Chondrocyte (in vitro differentiated cells): ENCODE data around the gene UBE2D1. TPM values are rescaled to one million over a fixed set of nuclear protein-coding genes. Genes with fewer than 3 reads are reported as not detected.
A peak's percentile ranks its signal among the peaks of the same experiment; 100 is the strongest.

Experiments used
- DNase-seq: peaks from one replicate; pipeline ENCODE4 v3.0.0; 2021; ENCODE audit warnings: mixed read lengths, low spot score
- H3K27ac Mint-ChIP-seq: one replicate; pipeline ENCODE4 v1.8.0; 2021; ENCODE audit warnings: mild to moderate bottlenecking, moderate library complexity, mixed read lengths; ENCODE audit not compliant: unreplicated experiment
- H3K27me3 Mint-ChIP-seq: 2 replicates; pipeline ENCODE4 v1.8.0; 2021; ENCODE audit warnings: low read depth, mixed read lengths
- H3K36me3 Mint-ChIP-seq: 2 replicates; pipeline ENCODE4 v1.8.0; 2021; ENCODE audit warnings: low read depth, mixed read lengths
- H3K4me1 Mint-ChIP-seq: 2 replicates; pipeline ENCODE4 v1.8.0; 2021; ENCODE audit warnings: low read depth, mild to moderate bottlenecking, mixed read lengths
- H3K4me3 Mint-ChIP-seq: one replicate; pipeline ENCODE4 v1.8.0; 2021; ENCODE audit warnings: mild to moderate bottlenecking, moderate library complexity, mixed read lengths; ENCODE audit not compliant: unreplicated experiment
- H3K9me3 Mint-ChIP-seq: 2 replicates; pipeline ENCODE4 v1.8.0; 2021; ENCODE audit warnings: low read depth, mixed read lengths
- total RNA-seq: library from RNA; stranded (reverse); gene quantifications from 3 replicates; pipeline ENCODE4 v1.2.1, GENCODE V29; 2021
- TF ChIP-seq, protein P1 (sequence below): fragments of 200-600 bp; sonication (generic); IDR thresholded peaks from 2 replicates; pipeline ENCODE4 v1.5.0; 2021; ENCODE audit warnings: antibody characterized with exemption, mild to moderate bottlenecking, moderate library complexity

Gene UBE2D1
- total RNA-seq, 1 donor from 2014 or later = 12.7 TPM

DNA sequence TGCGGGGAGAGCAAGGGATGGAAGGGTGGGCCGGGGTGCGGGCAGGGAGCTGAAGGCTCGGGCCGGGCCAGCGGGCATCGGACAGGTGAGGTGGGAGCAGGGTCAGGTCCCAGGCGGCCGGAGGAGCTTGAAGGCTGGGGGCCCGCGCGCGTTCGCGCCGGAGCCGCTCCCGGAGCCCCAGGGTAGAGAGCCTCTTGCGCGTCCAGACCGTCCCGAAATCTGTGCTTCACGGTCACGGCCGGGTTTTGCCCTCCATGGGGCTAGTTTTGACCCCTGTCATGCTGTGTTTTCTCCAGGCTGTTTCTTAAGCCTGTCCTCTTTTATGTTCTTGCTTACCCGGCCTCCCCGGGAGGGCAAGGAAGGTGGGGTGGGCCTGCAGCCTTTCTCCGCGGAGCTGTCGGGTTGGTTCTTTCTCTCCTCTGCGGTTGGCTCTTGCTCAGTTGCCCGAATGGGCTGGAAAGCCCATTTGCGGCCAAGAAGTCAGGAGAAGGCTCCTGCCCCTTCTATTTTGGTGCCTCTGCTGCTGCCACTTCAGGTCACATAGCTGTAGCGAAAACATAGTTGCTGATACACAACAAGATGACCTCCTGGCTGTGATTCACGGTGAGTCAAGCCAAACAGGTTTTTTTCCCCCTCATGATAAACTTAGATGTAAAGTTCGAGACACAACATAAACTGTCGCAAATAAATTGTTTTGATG is 650 bp downstream of the UBE2D1 start:
- Mint-ChIP-seq H3K4me1 (peaks cover 24% of the 10 kb centered on the region), H3K27me3 (peaks cover 16% of the 10 kb centered on the region), H3K9me3 (no peaks in the 10 kb centered on the region), H3K36me3 (no peaks in the 10 kb centered on the region), H3K4me3 (peak overlapping the region; percentile 94), H3K27ac (peak overlapping the region; percentile 81)
- TF ChIP-seq, protein P1, sequence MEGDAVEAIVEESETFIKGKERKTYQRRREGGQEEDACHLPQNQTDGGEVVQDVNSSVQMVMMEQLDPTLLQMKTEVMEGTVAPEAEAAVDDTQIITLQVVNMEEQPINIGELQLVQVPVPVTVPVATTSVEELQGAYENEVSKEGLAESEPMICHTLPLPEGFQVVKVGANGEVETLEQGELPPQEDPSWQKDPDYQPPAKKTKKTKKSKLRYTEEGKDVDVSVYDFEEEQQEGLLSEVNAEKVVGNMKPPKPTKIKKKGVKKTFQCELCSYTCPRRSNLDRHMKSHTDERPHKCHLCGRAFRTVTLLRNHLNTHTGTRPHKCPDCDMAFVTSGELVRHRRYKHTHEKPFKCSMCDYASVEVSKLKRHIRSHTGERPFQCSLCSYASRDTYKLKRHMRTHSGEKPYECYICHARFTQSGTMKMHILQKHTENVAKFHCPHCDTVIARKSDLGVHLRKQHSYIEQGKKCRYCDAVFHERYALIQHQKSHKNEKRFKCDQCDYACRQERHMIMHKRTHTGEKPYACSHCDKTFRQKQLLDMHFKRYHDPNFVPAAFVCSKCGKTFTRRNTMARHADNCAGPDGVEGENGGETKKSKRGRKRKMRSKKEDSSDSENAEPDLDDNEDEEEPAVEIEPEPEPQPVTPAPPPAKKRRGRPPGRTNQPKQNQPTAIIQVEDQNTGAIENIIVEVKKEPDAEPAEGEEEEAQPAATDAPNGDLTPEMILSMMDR = no peak
- DNase-seq = no peak

DNA sequence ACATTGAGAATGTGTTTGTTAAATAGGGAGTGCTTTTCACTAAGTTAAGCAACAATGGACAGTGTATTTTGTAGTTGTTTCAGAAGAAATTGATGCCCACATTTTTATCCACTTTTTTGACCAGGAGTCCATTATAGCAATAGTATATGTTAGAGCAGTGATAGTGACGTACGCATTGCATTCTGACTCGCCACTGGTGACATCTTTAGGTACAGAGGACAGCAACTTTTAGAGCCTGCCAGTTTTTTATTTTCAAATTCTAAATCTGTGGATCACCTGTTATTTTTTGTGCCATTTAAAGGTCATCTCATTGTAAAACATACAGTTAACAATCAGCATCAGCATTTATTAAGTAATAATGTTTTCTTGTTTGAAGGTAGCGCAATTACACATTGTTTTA is 1.4 kb downstream of the UBE2D1 start:
- Mint-ChIP-seq H3K27me3 (peaks cover 11% of the 10 kb centered on the region), H3K4me3 (peak overlapping the region; percentile 94), H3K27ac (no peak overlapping the region), H3K4me1 (peaks cover 28% of the 10 kb centered on the region), H3K36me3 (no peaks in the 10 kb centered on the region), H3K9me3 (no peaks in the 10 kb centered on the region)
- DNase-seq = no peak
- TF ChIP-seq, protein P1 = no peak

DNA sequence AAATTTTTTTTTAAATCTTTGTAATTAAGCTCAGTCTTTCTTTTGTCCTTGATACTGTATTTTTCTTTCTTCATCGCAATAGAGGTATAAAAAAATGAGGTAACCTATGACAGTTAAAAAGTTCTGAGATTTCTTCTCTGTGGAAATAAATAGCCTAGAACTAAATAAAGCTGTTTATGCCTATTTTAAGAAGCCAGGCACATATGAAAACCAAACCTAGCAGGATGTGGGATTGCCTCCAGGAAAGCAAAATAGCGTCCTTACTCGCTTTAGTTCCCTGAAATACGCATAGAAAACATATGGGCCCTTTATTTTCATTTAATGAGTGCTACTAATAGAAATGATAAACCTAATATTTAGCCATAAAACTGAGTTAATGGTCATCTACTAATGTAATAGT is 6.6 kb downstream of the UBE2D1 start:
- Mint-ChIP-seq H3K36me3 (no peaks in the 10 kb centered on the region), H3K4me3 (no peak overlapping the region), H3K27me3 (no peaks in the 10 kb centered on the region), H3K4me1 (peaks cover 12% of the 10 kb centered on the region), H3K27ac (no peak overlapping the region), H3K9me3 (no peaks in the 10 kb centered on the region)
- no peak for DNase-seq
- TF ChIP-seq, protein P1 = no peak

DNA sequence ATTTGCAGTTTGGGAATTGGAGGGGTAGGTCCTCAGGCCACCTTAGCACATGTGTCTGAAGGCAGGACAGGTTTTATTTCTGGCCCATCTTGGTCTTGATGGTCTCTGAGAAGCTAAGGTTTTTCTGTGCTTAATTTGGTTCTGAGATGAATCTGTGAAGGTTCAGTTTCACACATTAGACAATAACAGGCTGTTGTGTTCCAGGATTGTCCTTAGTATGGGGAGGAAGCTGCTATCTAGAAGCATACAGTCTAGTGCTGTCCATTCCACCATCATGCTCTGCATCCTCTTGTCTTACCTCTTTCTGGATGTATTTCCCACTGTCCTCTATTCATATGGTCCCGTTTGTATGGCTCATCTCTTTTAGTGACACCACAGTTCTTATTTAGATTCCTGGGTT is 7.1 kb downstream of the UBE2D1 start:
- Mint-ChIP-seq H3K36me3 (no peaks in the 10 kb centered on the region), H3K27ac (no peak overlapping the region), H3K9me3 (no peaks in the 10 kb centered on the region), H3K4me3 (no peak overlapping the region), H3K27me3 (no peaks in the 10 kb centered on the region), H3K4me1 (peaks cover 8% of the 10 kb centered on the region)
- DNase-seq = no peak
- TF ChIP-seq, protein P1 = no peak

DNA sequence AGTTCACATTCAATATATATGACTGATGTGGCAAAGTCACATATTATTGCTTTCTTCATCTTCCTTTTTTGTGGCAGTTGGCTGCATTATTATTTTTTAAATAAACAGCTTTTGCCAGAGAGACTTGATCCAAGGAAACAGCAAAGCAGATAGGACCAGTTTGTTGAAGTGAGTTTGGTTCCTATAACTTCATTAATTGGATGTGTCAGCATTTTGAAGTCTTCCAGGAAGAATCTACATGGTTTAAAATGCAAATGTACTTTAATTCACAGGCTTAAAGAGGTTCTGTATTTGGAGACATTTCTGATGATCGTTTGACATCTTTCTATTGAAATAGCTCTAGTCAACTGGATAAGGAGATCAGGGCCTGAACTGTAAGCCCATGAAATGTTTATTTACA is 13.2 kb downstream of the UBE2D1 start:
- Mint-ChIP-seq H3K27ac (no peak overlapping the region), H3K36me3 (no peaks in the 10 kb centered on the region), H3K4me3 (no peak overlapping the region), H3K27me3 (no peaks in the 10 kb centered on the region), H3K9me3 (no peaks in the 10 kb centered on the region), H3K4me1 (peaks cover 15% of the 10 kb centered on the region)
- TF ChIP-seq, protein P1 = no peak
- no peak for DNase-seq
